HG02763 (cell line): Measurements from ENCODE around the gene HOXC11.
A peak's percentile ranks its signal among the peaks of the same experiment; 100 is the strongest.

ENCODE experiments used
- ATAC-seq: cut with Tn5 transposase; IDR thresholded peaks from one replicate; pipeline ENCODE4 v1.9.1; 2021; ENCODE audit warnings: mild to moderate bottlenecking, moderate library complexity; ENCODE audit not compliant: unreplicated experiment

Gene HOXC11

DNA sequence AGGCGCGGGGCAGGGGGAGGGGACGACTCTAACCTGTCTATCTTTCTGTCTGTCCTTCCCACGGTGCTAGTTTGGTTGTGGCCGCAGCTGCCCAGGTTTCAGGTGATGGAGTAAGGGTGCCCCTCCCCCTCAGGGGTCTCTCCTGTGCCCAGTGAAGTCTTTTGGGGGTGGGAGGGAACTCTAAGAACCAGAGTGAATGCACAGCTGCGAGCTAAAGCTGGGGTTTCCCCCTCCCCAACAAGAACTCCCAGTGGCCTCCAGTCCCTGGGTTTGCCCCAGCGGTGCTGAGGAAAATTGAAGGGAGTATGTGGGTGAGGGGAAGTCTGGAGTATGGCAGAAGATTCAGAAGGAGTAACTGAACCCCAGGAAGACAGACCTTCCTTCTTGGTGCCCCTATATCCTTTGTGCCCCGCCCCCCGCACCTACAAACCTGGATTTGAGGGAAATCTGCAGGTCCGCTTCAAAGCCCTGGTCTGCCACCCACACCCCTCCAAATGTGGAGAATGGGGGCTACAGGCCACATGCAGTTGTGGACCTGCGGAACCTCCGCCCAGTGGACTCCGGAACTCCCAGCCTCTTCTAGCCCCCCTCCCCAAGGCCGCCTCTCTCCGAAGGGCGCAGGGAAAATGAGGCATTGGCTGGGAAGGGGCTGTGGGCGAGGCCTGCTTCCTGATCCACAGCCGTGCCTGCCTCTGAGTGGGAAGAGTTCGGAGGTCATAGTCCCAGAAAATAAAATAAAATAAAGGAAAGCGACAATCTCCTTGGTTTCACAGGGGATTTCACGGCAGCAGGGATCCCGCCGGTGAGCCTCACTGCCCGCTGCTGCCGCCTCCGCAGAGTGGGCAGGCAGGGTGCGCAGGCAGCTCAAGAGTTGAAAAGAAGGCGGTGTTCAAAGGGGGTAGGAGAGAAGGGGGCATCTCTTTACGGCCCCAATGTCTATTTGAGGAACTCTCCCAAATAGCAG lies 23.6 kb downstream of the HOXC11 start:
- ATAC-seq: no peak

DNA sequence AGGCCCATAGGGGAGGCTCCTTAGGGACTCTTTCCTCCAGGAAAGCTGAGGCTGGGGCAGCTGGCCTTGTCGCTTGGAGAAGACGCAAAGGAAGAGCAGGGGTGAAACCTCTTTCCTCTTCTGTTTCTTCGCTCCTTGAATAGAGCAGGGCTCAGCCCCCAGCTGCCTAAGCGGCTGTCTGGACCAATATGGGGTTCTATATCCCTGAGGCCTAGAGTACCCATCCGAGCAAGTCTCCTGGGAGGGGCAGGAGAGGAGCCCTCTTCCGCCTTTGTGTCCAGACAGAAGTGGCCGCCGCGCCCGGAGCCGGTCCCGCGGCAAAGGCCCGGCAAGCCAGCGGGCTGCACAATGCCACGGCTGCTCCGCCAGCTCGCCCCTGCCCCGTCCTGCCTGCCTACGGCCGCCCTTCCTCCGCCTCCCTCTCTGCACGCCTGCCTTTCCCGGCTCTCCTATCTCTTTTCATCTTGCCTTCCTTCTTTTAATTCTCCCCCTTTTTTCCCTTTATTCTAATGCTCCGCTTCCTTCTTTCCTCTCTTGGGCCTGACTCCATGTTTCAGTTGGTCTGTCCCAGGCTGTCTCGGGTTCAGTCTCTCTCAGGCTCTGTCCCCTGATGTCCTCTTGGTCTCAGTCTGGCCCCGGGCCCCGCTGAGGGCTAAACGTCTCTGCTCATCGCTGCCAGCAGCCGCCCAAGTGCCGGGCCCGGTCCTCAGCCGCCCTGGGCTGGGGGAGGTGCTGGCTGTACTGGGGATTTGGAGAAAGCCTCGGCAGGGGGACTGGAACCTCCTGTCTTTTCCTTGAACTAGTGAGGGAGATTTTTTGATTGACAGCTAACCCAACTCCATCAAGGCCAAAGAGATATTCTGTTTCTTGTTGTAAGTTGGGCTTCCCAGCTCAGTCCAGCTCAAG lies 24.5 kb downstream of the HOXC11 start:
- no peak for ATAC-seq

DNA sequence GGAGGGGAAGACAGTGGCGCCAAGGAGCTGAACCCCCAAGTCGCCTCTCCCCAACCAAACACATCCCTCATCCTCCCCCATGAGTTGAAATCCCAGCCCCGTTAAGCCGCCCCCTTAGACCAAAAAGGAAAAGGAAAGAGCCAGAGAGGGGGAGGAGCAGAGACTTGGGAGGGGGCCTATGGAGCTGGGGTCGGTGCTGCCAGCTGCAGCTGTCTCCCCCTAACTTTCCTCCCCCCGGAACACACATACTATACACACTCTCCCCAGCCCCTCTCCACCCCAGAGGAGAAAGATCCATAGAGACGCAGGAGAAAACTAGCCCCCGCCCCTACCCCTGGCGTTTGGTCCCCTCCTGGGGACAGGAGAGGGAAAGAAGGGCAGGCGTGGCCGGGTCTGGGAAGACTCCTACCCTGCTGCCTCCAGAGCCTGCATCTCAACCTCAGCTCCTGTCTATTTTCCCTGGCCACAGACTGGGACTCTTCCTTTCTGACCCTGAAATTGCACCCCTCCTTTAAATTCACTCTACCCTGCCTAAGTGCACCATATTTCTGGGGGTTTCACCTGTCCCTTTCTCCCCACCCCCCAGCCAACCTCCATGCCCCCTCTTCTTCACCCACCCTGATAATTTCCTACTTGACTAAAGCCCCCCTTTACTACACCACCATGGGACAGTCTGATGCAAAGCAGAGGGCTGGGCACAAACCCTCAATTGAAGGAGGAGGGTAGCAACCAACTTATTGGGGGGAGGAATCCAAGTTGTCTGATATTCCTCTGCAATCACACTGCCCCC lies 25.4 kb downstream of the HOXC11 start:
- no peak for ATAC-seq

DNA sequence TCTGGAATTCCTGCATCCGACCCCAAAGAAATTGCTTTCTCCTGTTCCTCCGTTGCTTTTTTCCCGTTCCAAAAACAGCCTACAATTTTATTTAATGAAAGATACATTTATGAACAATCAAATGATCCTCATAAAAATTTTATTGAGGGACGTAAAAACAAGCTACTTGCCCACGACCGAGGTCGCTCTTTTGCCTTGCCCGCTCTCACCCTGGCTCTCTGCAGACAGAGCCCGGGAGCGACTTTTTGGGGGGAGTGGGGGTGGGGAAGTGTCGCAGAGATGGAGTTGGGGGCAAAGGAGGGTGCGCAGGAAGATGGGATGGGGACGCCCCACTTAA lies 25.9 kb downstream of the HOXC11 start:
- no peak for ATAC-seq

DNA sequence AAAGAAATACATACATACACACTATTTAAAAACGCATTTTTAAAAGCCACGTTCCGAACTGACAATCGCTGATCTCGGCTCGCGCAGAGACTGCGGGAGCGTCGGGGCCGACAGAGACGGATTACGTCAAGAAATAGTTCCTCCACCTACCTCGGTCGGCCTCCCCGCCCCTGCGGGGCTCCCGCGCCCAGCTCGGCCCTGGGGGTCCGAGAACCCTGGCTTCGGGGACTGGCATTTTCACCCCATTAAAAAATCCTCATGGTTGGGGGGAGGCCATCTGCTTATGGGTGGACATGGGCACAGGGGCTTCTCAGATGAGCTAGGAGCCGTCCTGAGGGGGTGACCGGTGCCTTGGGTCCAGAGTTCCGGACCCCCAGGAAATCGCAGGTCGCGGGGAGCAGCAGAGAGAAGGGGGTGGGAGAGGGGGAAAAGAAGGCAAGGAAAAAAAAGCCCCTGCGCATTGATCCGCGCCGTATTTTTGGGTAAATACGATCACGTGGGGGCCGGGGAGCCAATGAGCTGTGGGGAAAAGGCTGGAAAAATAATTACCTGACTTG lies 26.7 kb downstream of the HOXC11 start:
- no peak for ATAC-seq

DNA sequence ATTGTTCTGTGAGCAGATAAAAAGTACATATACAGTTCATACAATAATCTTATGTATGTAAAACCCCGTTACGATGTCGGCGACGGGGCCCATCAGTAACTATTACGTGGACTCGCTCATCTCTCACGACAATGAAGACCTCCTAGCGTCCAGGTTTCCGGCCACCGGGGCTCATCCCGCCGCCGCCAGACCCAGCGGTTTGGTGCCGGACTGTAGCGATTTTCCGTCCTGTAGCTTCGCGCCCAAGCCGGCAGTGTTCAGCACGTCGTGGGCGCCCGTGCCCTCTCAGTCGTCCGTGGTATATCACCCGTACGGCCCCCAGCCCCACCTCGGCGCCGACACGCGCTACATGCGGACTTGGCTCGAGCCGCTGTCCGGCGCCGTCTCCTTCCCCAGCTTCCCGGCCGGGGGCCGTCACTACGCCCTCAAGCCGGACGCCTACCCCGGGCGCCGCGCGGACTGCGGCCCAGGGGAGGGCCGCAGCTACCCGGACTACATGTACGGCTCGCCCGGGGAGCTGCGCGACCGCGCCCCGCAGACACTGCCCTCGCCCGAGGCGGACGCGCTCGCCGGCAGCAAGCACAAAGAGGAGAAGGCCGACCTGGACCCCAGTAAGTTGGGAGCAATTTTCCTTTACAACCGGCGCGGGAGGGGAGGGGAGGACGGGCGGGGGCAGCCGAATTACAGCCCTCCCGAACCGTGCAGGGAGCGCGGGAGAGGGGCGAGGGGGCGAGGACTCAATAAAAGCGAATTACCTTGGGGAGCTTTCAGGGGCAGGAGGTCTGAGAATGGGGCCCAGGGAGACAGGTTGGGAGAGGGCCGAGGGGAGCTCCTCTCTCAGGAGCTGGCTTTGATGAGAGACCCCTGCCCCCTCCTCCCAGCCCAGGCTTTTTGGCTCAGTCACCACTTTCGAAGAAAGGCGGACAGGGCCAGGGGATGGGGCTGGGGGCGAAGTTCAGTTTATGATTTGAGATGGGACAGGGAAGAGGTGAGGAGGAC lies 27.5 kb downstream of the HOXC11 start, which contains the start of gene HOXC9:
Gene HOXC9 (plus strand): TSS at position 46 of the 999 bp plus-strand sequence. CDS start 28 bp downstream, at position 74.
- ATAC-seq: no peak

DNA sequence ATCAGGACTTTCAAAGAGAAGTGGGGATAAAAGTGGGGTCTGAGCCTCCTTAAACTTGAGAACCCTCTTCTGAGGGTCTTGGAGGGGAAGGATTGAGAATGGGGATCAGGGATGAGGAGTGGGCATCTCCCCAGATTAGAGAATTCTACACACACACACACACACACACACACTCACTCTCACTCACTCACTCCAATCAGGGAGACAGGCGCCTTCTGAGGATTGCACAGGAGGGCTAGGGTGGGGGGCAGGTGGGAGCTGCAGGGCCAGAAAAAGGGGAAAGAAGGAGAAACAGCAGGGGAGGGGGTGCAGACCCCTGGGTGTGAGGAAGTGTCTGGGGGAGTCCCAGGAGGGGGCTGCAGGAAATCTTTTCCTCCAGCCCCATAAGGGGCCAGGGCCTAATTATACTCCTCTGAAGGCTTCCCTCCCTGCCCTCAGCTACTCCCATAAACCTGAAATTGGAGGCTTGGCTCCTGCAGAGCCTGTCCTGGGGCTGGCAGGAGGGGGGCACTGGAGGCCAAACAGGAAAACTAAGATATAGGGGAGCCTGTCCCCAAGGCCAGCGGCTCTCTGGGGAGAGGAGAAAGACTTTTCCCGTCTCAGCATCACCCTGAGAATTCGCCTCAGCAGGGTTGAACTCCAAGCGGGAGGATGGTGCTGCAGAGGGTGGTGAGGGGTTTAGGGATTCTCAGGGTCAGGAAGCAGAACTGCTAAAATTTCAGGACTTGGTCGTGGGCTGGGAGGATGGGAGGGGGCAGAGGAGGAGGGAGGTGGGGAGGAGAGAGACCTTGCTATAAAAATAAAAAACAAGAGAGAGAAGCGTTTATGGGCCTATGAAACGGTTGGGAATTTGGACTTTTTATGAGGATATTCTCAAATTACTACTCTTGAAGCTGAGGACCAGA lies 28.6 kb downstream of the HOXC11 start:
- no peak for ATAC-seq

DNA sequence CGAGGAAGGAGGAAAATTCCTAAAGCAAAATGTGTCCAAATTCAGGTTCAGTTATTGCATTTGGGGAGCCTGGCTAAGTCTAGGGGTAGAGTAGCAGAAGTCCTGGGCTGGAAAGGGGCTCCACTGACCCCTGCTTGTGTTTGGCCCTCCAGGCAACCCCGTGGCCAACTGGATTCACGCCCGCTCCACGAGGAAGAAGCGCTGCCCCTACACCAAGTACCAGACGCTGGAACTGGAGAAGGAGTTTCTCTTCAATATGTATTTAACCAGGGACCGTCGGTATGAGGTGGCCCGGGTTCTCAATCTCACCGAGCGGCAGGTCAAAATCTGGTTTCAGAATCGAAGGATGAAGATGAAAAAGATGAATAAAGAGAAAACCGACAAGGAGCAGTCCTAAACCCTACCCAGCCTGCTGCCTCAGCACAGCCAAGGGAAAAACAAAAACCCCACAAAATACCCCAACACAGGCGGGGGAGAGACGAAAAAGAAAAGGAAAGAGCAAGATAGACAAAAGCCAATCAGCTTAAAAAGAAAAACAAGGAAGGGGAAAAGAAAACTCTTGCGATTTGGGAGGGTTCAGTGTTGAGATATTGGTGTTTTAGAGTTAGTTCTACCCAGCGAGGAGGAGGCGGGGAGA lies 29.5 kb downstream of the HOXC11 start:
- ATAC-seq: no peak

DNA sequence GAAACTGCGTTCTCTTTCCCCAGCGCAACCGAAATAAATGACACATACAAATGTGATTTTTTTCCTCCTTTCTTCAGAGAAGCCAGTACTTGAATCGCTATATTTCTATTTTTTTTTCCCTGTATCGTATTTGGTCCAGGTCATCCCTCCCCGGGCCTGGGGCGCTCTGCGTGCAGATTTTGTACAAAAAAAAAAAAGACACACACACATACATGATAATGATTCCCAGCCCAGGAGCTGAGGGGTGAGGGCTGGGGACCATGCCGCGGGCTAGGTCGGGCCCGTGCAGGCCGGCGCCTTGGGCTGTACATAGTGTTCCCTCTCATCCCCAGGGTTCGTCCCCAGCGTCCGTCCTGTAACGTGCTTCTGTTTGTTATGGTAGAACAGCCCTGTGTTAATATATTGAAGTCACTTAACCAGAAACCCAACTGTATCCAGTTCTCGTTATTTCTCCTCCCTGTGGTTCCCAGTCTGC lies 30.0 kb downstream of the HOXC11 start:
- no peak for ATAC-seq

DNA sequence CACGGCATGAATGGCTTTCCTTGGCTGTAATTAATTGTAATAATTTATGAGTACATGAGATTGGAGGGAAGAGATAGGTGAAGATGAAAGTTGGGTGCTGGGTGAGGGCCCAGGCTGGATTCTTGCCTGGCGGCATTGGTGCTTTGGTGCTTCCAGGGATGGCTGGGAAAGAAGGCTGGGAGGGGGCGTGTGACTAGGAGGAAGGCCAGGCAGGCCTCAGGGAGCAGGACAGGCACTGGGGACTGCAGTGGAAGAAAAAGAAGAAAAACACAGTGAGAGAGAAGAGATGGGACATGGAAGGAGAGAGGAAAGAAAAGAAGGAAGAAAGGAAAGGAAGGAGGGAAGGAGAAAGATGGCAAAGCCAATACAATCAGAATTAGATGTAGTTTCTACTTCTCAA lies 30.7 kb downstream of the HOXC11 start:
- no peak for ATAC-seq

DNA sequence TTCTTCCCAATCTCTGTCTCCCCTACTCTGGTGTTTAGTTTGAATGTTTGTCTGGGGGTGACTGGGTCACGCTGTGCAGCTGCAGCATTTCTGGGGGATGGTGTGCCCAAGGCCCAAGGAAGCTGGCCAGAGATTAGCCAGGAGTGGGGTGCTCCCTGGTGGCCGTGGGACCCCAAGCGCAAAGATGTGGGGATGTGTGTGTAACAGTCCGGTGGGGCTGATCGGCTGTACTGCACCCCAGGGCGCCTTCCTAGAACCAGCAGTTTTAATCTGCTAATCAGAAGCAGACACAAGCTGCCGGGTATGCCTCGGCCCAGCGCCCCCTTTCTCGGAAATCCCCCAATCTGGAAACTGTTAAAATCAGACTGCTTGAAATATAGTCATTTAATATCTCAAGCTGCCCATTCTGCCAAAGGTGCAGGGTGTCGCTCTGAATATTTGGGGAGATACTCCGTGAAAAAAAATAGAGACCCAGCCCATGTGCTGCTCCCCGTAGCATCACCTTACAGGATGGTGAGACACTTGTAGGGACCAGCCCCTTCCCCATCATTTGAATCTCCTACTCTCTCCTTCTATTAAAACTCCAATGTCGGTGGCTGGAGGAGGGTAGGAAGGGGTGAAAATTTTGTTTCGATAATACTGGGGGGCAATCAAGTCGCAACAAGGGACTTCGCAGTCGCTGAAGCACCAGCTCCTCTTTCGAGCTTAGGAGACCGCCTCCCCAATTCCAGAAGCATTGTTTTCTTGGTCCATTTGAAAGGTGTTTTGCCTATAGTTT lies 31.3 kb downstream of the HOXC11 start:
- ATAC-seq: no peak

DNA sequence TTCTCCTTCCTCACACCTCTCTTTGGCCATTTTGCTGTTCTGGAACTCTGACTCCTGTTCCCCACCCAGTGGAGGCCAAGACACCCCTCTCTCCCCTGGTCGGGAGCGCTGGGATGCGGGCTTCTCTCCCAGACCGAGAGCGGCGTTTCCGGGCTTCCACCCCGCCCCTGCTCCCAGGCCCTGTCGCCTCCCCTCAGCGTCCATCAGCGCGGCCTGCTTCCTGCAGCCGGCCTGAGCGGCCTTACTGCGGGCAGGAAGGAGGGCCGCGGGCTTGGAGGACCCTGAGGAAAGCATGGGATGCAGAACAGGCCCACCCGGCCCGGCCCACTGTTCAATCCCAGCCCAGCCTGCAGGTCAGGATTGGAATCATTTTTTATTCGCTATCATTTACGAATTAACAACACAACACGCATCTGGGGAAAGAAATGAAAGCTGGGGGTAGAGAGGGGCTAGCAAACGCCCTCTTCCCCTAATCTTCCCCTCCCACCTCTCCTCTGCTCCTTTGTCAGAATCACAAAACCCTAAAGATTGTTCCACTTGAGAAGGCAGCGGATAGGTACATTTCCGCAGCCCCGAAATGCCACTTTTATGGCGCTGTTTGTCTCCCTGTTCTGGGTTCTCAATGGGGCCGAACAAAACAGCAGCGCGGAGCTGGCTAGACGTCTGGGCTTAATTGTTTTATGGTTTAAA lies 32.1 kb downstream of the HOXC11 start:
- ATAC-seq: no peak

DNA sequence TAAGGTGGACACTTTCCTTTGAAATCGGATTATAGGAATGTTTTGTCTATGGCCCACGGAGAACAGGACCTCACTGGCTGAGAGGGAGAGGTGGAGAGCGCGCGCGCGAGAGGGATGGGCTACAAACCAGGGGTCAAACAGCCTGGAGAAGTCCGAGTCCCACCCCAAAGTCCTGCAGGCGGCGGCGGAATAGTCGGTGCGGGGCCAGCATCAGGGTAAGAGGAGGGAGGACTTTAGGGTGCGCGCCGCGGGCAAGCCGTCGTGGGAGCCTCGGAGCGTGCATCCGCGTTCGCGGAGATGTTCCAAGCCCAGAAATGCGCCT lies 32.6 kb downstream of the HOXC11 start:
- ATAC-seq: no peak

DNA sequence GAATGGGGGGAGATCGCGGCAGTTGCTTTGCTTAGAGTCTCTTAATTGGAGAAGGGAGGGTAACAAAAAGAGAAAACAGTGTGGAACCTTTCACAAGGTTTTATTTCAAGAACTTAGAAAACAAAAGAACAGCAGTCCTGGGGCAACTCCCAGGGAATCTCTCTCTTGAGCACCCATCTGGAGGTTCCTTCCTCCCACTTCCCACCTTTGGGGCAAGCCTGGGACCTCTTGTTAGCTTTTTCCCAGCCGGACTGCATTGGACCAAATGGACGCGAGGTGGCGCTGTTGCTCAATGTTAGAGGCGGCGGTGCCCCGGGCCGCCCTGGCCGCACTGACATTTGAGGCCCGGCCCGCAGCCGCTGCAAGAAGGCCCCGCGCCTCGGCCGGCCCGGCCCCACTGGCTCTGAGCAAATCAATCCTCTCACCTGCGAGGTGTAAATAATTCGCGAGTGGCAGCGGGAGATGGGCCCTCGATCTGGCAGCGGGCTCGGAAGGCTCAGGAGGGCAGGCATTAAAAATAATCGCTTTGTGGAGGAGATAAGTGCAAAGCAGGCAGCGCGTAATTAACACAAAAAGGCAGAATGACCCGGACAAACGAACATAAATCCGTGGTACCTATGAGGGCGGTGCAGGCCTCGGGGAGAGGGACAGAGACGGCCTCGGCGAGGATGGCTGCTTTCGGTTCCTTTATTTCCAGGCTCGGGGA lies 33.1 kb downstream of the HOXC11 start:
- peak; percentile 63 for ATAC-seq

DNA sequence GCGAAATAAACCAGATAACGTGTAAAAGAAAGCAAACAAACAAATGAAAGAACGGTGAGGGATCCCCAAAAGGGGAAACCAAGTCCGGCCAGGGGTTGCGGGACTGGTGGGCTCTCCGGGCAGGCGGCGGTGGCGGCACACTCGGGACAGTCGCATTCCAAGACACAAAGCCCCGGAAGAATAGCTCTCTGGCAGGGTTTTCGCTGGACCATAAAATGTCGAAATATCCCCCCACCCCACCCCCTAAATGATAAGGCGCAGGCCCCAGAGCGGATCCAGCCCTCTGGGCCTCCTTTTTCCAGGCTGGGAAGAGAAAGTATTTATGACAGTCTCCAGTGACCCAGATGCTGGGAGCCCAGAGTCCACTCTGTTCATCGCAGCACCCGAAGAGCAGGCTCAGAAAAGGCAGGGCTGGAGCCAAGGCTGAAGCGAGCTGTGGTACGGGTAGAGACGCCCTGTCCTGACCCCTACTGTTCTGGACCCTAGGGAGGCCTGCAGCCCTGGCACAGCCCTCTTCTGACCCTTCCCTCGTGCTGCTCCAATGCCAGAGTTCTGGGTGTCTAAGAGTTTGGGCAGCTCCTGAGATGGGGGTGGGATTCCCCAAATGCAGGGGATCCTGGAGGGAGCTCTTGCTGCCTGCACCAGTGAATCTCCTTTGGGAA lies 33.8 kb downstream of the HOXC11 start:
- ATAC-seq: no peak
